AG20443 (cell line): ENCODE measurements around the gene SH2D6.
"Not testable (repeated sequence)": the region's sequence is repeated elsewhere in the genome, so short reads cannot be mapped to it uniquely, and the experiment has no call there.

Source experiments
- DNase-seq: peaks from one replicate; pipeline ENCODE4 v3.0.0; 2012; ENCODE audit warnings: low spot score, mixed read lengths

Gene SH2D6

DNA sequence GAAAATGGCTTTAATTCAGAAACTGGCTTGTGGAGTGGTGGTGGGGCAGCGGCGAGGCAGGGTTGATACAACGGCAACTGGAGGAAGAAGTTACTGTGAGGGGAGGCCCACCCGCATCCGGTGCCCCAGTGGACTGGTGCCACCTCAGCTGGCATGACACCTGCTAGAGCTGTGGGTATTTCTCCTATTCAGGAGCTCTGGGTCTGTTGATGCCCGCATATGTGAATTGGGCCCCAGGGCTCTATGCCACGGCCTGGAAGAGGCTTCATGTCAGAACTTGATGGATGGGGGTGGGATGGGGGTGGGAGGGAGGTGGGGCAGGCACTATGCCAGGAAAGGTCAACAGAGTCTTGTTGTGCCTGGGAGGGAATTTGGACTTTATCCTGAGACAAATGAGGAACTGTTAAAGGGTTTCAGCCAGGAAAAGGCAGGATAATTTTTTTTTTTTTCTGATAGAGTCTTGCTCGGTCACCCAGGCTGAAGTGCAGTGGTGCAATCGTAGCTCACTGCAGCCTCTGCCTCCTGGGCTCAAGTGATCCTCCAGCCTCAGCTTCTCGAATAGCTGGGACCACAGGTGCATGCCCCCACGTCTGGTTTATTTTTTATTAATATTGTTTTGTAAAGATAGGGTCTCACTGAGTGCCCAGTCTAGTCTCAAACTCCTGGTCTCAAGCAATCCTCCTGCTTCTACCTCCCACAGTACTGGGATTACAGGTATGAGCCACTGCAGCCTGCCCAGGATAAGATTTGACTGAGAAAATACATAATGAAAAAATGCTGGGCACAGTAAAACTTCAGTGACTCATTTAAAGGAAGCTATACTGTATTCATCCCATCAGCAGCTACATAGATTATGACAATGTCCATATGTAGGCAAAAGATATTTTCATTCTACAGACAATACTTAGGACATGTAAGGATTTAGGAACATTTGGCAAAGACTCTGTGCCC is 52.6 kb downstream of the SH2D6 start:
- no peak for DNase-seq

GRCh38 chr2:85472261-85472660 is 53.7 kb downstream of the SH2D6 start:
- DNase-seq, result no peak

DNA sequence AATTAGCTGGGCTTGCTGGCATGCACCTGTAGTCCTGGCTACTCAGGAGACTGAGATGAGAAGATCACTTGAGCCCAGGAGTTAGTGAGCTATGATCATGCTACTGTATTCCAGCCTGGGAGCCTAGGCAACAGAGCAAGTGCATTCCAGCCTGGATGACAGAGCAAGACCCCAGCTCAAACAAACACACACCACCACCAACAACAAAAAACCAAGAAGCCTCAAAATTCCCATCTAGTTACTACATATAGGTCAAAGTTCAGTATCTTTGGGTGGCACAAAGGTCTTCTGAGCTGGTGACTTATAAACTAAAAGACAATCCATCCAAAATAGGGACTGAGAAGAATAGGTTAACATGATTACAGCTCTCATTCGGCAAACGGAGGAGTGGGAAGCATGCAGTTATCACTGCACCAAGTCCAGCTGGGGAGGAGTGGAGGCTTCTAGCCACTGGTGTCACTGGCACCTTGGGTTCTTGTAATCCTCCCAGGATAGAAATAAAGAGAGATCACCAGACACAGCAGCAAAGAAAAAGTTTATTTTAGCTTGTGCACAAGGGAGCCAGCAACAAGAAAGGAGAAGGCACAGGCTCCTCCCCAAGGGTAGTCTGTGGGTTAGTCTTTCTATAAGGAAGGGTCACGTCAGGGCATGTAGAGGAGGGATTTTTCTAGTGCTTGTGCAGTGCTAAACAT is 57.4 kb downstream of the SH2D6 start:
- DNase-seq, result no peak

DNA sequence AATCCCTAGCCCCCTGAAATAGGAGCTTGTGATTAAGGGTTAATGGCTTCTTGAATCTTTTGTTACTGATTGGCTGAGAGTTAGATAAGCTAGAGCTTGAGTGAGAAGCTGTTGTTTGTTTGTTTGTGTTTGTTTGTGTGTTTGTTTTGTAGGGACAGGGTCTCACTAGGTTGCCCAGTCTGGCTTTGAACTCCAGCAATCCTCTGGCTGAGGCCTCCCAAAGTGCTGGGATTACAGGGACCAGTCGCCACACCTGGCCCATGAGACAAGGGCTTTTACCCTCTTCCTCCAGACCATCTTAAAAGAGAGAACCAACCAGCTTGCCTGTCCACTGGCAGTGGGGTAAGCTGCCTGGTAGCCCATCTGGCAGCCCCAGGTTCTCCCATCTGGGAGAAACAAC is 58.1 kb downstream of the SH2D6 start:
- no peak for DNase-seq

GRCh38 chr2:85477884-85478283 is 59.4 kb downstream of the SH2D6 start:
- DNase-seq, result no peak

DNA sequence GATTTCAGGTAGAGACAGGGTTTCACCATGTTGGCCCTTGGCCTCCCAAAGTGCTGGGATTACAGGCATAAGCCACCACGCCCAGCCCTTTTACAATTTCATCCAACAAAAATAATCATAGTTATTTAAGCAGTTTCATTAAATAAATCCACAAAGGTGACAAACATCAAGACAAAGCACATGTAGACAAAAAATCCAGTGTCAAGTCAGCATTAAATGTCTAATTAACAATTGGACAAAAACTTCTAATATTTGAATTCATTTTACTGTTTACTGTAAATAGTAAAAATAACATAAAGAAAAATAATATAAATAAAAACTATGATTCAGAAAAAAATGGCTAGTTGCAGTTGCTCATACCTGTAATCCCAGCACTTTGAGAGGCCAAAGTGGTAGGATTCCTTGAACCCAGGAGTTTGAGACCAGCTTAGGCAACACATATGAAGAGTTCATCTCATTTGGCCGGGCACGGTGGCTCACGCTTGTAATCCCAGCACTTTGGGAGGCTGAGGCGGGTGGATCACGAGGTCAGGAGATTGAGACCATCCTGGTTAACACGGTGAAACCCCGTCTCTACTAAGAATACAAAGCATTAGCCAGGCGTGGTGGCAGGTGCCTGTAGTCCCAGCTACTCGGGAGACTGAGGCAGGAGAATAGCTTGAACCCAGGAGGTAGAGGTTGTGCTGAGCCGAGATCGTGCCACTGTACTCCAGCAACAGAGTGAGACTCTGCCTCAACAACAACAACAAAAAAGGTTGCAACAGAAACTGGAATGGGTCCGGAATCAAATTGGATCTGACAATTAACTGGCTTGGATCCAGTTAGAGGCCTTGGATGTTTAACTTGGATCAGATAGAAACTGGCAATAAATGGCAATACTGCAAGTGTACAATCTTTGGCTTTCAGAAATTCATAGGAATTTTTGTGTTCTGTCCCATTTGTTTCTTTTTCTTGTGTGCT is 63.6 kb downstream of the SH2D6 start:
- no peak for DNase-seq

- DNase-seq, result not testable (repeated sequence)
These were observed 66.1 kb downstream of the SH2D6 start for GRCh38 chr2:85484615-85485014.

DNA sequence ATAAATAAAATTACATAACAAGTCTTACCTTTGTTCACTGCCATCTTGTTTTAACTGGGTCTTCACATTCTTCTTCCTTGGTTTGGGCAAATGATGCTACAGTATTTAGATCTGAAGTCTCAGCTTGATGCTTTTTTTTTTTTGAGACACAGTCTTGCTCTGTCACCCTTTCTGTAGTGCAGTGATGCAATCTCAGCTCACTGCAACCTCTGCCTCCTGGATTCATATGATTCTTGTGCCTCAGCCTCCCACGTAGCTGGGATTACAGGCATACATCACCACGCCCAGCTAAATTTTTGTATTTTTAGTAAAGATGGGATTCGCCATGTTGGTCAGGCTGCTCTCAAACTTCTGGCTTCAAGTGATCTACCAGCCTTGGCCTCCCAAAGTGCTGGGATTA is 67.3 kb downstream of the SH2D6 start:
- no peak for DNase-seq
